ENCODE results near the gene RND3. TPM values are rescaled to one million over a fixed set of nuclear protein-coding genes. Genes with fewer than 3 reads are reported as not detected.

Gene RND3
- total and polyA plus RNA-seq, 10 of the 15 experiments (the other 5 are each of a cell fraction or from before 2014, with no cell fraction given) = 0.38 to 18.3 (median 0.93) TPM

DNA sequence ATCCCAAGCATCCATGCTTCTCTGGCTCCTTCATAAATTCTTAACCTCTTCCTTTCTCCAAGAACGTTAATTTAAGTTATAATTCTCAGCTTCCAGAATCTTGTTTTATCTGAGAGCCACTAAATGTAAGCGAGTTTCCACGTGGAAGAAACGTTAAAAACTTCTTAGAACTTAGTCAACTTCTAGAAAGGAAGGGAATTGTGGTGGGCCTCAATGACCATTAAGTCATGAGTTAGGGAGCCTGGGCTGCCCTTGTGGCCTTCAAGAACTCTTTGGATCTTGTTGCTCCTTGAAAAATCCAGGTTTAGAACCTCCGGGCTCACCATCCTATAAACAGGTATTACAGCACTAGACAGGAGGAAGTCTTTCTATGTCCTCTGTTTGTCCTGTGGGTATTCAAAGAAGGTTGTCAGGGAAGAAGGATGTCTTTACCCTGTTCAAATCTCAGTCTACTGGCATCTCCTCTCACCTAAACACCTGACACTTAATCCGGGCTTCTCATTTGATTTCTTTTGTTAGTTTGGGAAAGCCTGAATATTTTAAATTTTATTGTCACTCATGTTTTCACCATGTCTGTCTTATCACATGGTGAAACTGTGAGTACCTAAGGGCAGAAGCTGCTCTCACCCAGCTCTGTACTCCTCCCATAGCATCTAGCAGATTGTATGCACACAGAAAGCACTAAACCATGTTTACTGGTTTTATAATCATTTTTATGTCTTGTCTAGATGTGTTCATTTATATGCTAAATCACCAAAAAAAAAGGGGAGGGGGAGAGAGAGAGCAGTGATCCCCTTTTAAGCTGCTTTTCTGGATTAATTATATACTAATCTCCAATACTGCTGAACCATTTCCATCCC is 6.3 kb downstream of the RND3 start:
- ChIA-PET CTCF (interaction anchor here (0.7 to 2.5 kb wide), 11 partner anchors 8 to 682 kb away, joined by 3 to 9 read pairs (median 3); no protein-coding TSS in a partner anchor), POLR2A (interaction anchor here (0.6 to 2.3 kb wide), 2 partner anchors 37 to 47 kb away, joined by 3 to 6 read pairs; no protein-coding TSS in a partner anchor), RAD21 (ENCODE audit: unreplicated experiment) (interaction anchor here (0.7 to 9.9 kb wide), 11 partner anchors 9 to 354 kb away, joined by 3 to 143 read pairs (median 3); no protein-coding TSS in a partner anchor), SMC1A (ENCODE audit: uncharacterized antibody, unreplicated experiment) (interaction anchor here (0.7 to 6.3 kb wide), 17 partner anchors 7 to 125 kb away, joined by 3 to 66 read pairs (median 5); no protein-coding TSS in a partner anchor)
- H3K4me3 ChIP-seq = no peak overlapping the region
- no peak overlapping the region for H3K27ac ChIP-seq (ENCODE audit: control insufficient read depth, insufficient read depth)
- no peaks in the 10 kb centered on the region for H3K36me3 ChIP-seq (ENCODE audit: control insufficient read depth in 2 of 2, insufficient read depth in 2 of 2, low read length in 1 of 2)
- no peak for FAIRE-seq
- no peaks in the 10 kb centered on the region for H3K79me2 ChIP-seq (ENCODE audit: control insufficient read depth, insufficient read depth, low read length)
- intact Hi-C loops (cut with micrococcal nuclease; ENCODE audit: unreplicated experiment) (loop anchor here (10.0 kb wide), 1 partner anchor 754 kb away; no protein-coding TSS in a partner anchor), in situ Hi-C loops (cut with MboI) (no loop called here)
- 30% methylated on average over 6 of the region's 6 CpGs for WGBS (ENCODE audit: insufficient coverage, insufficient replicate concordance, low lambda C conversion rate, missing lambda C conversion rate)
- H3K4me2 ChIP-seq (ENCODE audit: control insufficient read depth, insufficient read depth) = no peak overlapping the region
- H2AFZ ChIP-seq (ENCODE audit: control insufficient read depth, low read depth, low read length) = no peak overlapping the region
- ATAC-seq = no peak
- H4K20me1 ChIP-seq (ENCODE audit: control insufficient read depth, insufficient read depth) = no peaks in the 10 kb centered on the region
- BruUV-seq (replicated peaks) = no TSS peak
- no peak overlapping the region for H3K9ac ChIP-seq (ENCODE audit: control insufficient read depth, insufficient read depth, low read length)
- DNase-seq (ENCODE audit: low read depth, low spot score) = no peak
- H3K27me3 ChIP-seq (replicated peaks in 1 of 2; ENCODE audit: control insufficient read depth in 2 of 2, insufficient read depth in 2 of 2, low read length in 1 of 2) = peaks cover 0 to 6% of the 10 kb centered on the region in 2 experiments; a peak in 3 of 4 replicates
- no peaks in the 10 kb centered on the region for H3K4me1 ChIP-seq (ENCODE audit: control insufficient read depth, insufficient read depth, low read length)
- H3K9me3 ChIP-seq (replicated peaks; ENCODE audit: control insufficient read depth, insufficient read depth, low read length) = no peaks in the 10 kb centered on the region
- TF ChIP-seq STAT1 (conservative IDR thresholded peaks at IDR 0.05) (no peak), CHD1 (IDR thresholded peaks at IDR 0.05; ENCODE audit: low read depth, low read length) (no peak), IKZF2 (IDR thresholded peaks at IDR 0.05) (no peak), CTCF (IDR thresholded peaks at IDR 0.05 in 2 of 3, conservative IDR thresholded peaks at IDR 0.05 in 1 of 3; ENCODE audit: control insufficient read depth in 2 of 3, extremely low read depth in 1 of 3, insufficient read depth in 1 of 3, low read depth in 3 of 3, low read length in 3 of 3) (no peak), HCFC1 (IDR thresholded peaks at IDR 0.05; ENCODE audit: low read length) (no peak), RFX5 (IDR thresholded peaks at IDR 0.05; ENCODE audit: low read depth, low read length) (no peak), RUNX3 (IDR thresholded peaks at IDR 0.05; ENCODE audit: low read length) (no peak), CBX3 (IDR thresholded peaks at IDR 0.05; ENCODE audit: borderline replicate concordance, low read depth) (no peak), ZSCAN29 (IDR thresholded peaks at IDR 0.05) (no peak), CREM (IDR thresholded peaks at IDR 0.05; ENCODE audit: low read depth) (no peak), PRDM15 (CRISPR knock-in tag; IDR thresholded peaks at IDR 0.05) (no peak), NFYB (IDR thresholded peaks at IDR 0.05; ENCODE audit: insufficient read depth, low read depth, low read length) (no peak), TCF7 (IDR thresholded peaks at IDR 0.05; ENCODE audit: borderline replicate concordance) (no peak), CHD2 (IDR thresholded peaks at IDR 0.05; ENCODE audit: borderline replicate concordance, low read depth, low read length) (no peak), BCL11A (IDR thresholded peaks at IDR 0.05; ENCODE audit: low read depth, low read length) (no peak), TAF1 (IDR thresholded peaks at IDR 0.05; ENCODE audit: borderline replicate concordance, low read depth, low read length) (no peak)
- TF ChIP-seq, protein P1, sequence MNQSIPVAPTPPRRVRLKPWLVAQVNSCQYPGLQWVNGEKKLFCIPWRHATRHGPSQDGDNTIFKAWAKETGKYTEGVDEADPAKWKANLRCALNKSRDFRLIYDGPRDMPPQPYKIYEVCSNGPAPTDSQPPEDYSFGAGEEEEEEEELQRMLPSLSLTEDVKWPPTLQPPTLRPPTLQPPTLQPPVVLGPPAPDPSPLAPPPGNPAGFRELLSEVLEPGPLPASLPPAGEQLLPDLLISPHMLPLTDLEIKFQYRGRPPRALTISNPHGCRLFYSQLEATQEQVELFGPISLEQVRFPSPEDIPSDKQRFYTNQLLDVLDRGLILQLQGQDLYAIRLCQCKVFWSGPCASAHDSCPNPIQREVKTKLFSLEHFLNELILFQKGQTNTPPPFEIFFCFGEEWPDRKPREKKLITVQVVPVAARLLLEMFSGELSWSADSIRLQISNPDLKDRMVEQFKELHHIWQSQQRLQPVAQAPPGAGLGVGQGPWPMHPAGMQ (IDR thresholded peaks at IDR 0.05; ENCODE audit: borderline replicate concordance) = no peak
